ENCODE results near the gene KIAA1755. TPM values are rescaled to one million over a fixed set of nuclear protein-coding genes. Genes with fewer than 3 reads are reported as not detected.
A peak's percentile ranks its signal among the peaks of the same experiment; 100 is the strongest.
"Not testable (repeated sequence)": the region's sequence is repeated elsewhere in the genome, so short reads cannot be mapped to it uniquely, and the experiment has no call there.

The KIAA1755 gene
- total RNA-seq, 1 donor from 2014 or later, result not detected

- Mint-ChIP-seq H3K27ac (no peak overlapping the region), H3K9me3 (peaks cover 5% of the 10 kb centered on the region), H3K36me3 (ENCODE audit: low read depth) (no peaks in the 10 kb centered on the region), H3K27me3 (no peaks in the 10 kb centered on the region), H3K4me3 (no peak overlapping the region), H3K4me1 (no peaks in the 10 kb centered on the region)
- intact Hi-C loops (cut with micrococcal nuclease), result no loop called here
- no peak for DNase-seq
These were observed 12.4 kb downstream of the KIAA1755 start for GRCh38 chr20:38248133-38248532.

- H3K9me3 Mint-ChIP-seq; intact Hi-C loops (cut with micrococcal nuclease); H3K27ac Mint-ChIP-seq; H3K27me3 Mint-ChIP-seq; H3K4me1 Mint-ChIP-seq; DNase-seq; H3K4me3 Mint-ChIP-seq; H3K36me3 Mint-ChIP-seq (ENCODE audit: low read depth): not testable (repeated sequence)
These were observed 12.8 kb downstream of the KIAA1755 start for GRCh38 chr20:38247725-38248124.

- Mint-ChIP-seq H3K27me3 (no peaks in the 10 kb centered on the region), H3K36me3 (ENCODE audit: low read depth) (peaks cover 3% of the 10 kb centered on the region), H3K9me3 (peaks cover 8% of the 10 kb centered on the region), H3K4me3 (no peak overlapping the region), H3K4me1 (no peaks in the 10 kb centered on the region), H3K27ac (no peak overlapping the region)
- intact Hi-C loops (cut with micrococcal nuclease), result no loop called here
- DNase-seq, result no peak
These were observed 13.4 kb downstream of the KIAA1755 start for GRCh38 chr20:38247166-38247509.

GRCh38 chr20:38246357-38247165, 14.0 kb downstream of the KIAA1755 start:
- Mint-ChIP-seq H3K27me3 (no peaks in the 10 kb centered on the region), H3K36me3 (ENCODE audit: low read depth) (peaks cover 3% of the 10 kb centered on the region), H3K27ac (no peak overlapping the region)

GRCh38 chr20:38245753-38246152, 14.8 kb downstream of the KIAA1755 start:
- Mint-ChIP-seq H3K27ac (no peak overlapping the region), H3K9me3 (peaks cover 8% of the 10 kb centered on the region), H3K27me3 (no peaks in the 10 kb centered on the region), H3K4me3 (no peak overlapping the region), H3K4me1 (no peaks in the 10 kb centered on the region), H3K36me3 (ENCODE audit: low read depth) (peaks cover 3% of the 10 kb centered on the region)
- DNase-seq, result no peak
- intact Hi-C loops (cut with micrococcal nuclease), result no loop called here

More at GRCh38 chr20:38246357-38247165, 14.0 kb downstream of the KIAA1755 start:
- Mint-ChIP-seq H3K9me3 (peaks cover 8% of the 10 kb centered on the region), H3K4me1 (no peaks in the 10 kb centered on the region), H3K4me3 (no peak overlapping the region)
- no peak for DNase-seq
- intact Hi-C loops (cut with micrococcal nuclease), result no loop called here

- DNase-seq, result no peak
- H3K27ac Mint-ChIP-seq, result no peak overlapping the region
- H3K4me3 Mint-ChIP-seq, result no peak overlapping the region
- peaks cover 1% of the 10 kb centered on the region for H3K27me3 Mint-ChIP-seq
- peaks cover 3% of the 10 kb centered on the region for H3K36me3 Mint-ChIP-seq (ENCODE audit: low read depth)
- intact Hi-C loops (cut with micrococcal nuclease), result no loop called here
- H3K9me3 Mint-ChIP-seq, result peaks cover 15% of the 10 kb centered on the region
- no peaks in the 10 kb centered on the region for H3K4me1 Mint-ChIP-seq
These were observed 16.9 kb downstream of the KIAA1755 start for GRCh38 chr20:38243709-38244020.

GRCh38 chr20:38242848-38243708, 17.5 kb downstream of the KIAA1755 start:
- peaks cover 3% of the 10 kb centered on the region for H3K36me3 Mint-ChIP-seq (ENCODE audit: low read depth)
- no peaks in the 10 kb centered on the region for H3K4me1 Mint-ChIP-seq
- DNase-seq, result peak; percentile 67
- H3K27me3 Mint-ChIP-seq, result peaks cover 1% of the 10 kb centered on the region
- intact Hi-C loops (cut with micrococcal nuclease), result no loop called here
- peaks cover 15% of the 10 kb centered on the region for H3K9me3 Mint-ChIP-seq
- no peak overlapping the region for H3K4me3 Mint-ChIP-seq
- no peak overlapping the region for H3K27ac Mint-ChIP-seq

- H3K4me3 Mint-ChIP-seq, result no peak overlapping the region
These were observed 19.3 kb downstream of the KIAA1755 start for GRCh38 chr20:38241201-38241600.

GRCh38 chr20:38239441-38239840, 21.1 kb downstream of the KIAA1755 start:
- intact Hi-C loops (cut with micrococcal nuclease), result no loop called here
- H3K27ac Mint-ChIP-seq, result no peak overlapping the region
- no peak overlapping the region for H3K4me3 Mint-ChIP-seq
- DNase-seq, result no peak
- H3K27me3 Mint-ChIP-seq, result peaks cover 1% of the 10 kb centered on the region
- no peaks in the 10 kb centered on the region for H3K4me1 Mint-ChIP-seq
- H3K9me3 Mint-ChIP-seq, result peaks cover 15% of the 10 kb centered on the region
- peaks cover 3% of the 10 kb centered on the region for H3K36me3 Mint-ChIP-seq (ENCODE audit: low read depth)

More at GRCh38 chr20:38241201-38241600, 19.3 kb downstream of the KIAA1755 start:
- intact Hi-C loops (cut with micrococcal nuclease), result no loop called here
- DNase-seq, result no peak
- peaks cover 3% of the 10 kb centered on the region for H3K36me3 Mint-ChIP-seq (ENCODE audit: low read depth)
- peaks cover 15% of the 10 kb centered on the region for H3K9me3 Mint-ChIP-seq
- peaks cover 1% of the 10 kb centered on the region for H3K27me3 Mint-ChIP-seq
- H3K4me1 Mint-ChIP-seq, result no peaks in the 10 kb centered on the region
- H3K27ac Mint-ChIP-seq, result no peak overlapping the region

- intact Hi-C loops (cut with micrococcal nuclease), result no loop called here
These were observed 21.7 kb downstream of the KIAA1755 start for GRCh38 chr20:38238829-38239228.

GRCh38 chr20:38237381-38237780, 23.2 kb downstream of the KIAA1755 start:
- H3K4me1 Mint-ChIP-seq, result no peaks in the 10 kb centered on the region
- peaks cover 2% of the 10 kb centered on the region for H3K36me3 Mint-ChIP-seq (ENCODE audit: low read depth)
- no peak for DNase-seq
- intact Hi-C loops (cut with micrococcal nuclease), result no loop called here
- H3K4me3 Mint-ChIP-seq, result no peak overlapping the region
- H3K27me3 Mint-ChIP-seq, result peaks cover 1% of the 10 kb centered on the region
- peaks cover 7% of the 10 kb centered on the region for H3K9me3 Mint-ChIP-seq
- H3K27ac Mint-ChIP-seq, result no peak overlapping the region

More at GRCh38 chr20:38238829-38239228, 21.7 kb downstream of the KIAA1755 start:
- Mint-ChIP-seq H3K4me3 (no peak overlapping the region), H3K36me3 (ENCODE audit: low read depth) (peaks cover 3% of the 10 kb centered on the region), H3K4me1 (no peaks in the 10 kb centered on the region), H3K9me3 (peaks cover 15% of the 10 kb centered on the region), H3K27ac (no peak overlapping the region), H3K27me3 (peaks cover 1% of the 10 kb centered on the region)
- no peak for DNase-seq

- H3K27ac Mint-ChIP-seq, result no peak overlapping the region
- H3K9me3 Mint-ChIP-seq, result no peaks in the 10 kb centered on the region
- intact Hi-C loops (cut with micrococcal nuclease), result no loop called here
- H3K4me3 Mint-ChIP-seq, result no peak overlapping the region
- no peak for DNase-seq
- peaks cover 2% of the 10 kb centered on the region for H3K27me3 Mint-ChIP-seq
- no peaks in the 10 kb centered on the region for H3K36me3 Mint-ChIP-seq (ENCODE audit: low read depth)
- peaks cover 1% of the 10 kb centered on the region for H3K4me1 Mint-ChIP-seq
These were observed 28.9 kb downstream of the KIAA1755 start for GRCh38 chr20:38231531-38232121.

GRCh38 chr20:38230957-38231526, 29.5 kb downstream of the KIAA1755 start:
- no peaks in the 10 kb centered on the region for H3K36me3 Mint-ChIP-seq (ENCODE audit: low read depth)
- peaks cover 1% of the 10 kb centered on the region for H3K4me1 Mint-ChIP-seq
- no peaks in the 10 kb centered on the region for H3K9me3 Mint-ChIP-seq
- no peak for DNase-seq
- H3K27me3 Mint-ChIP-seq, result peaks cover 2% of the 10 kb centered on the region
- intact Hi-C loops (cut with micrococcal nuclease), result no loop called here
- H3K27ac Mint-ChIP-seq, result no peak overlapping the region
- no peak overlapping the region for H3K4me3 Mint-ChIP-seq

- Mint-ChIP-seq H3K4me1 (peaks cover 1% of the 10 kb centered on the region), H3K9me3 (no peaks in the 10 kb centered on the region), H3K36me3 (ENCODE audit: low read depth) (no peaks in the 10 kb centered on the region), H3K27me3 (peaks cover 2% of the 10 kb centered on the region), H3K4me3 (no peak overlapping the region), H3K27ac (no peak overlapping the region)
- intact Hi-C loops (cut with micrococcal nuclease), result no loop called here
- no peak for DNase-seq
These were observed 30.3 kb downstream of the KIAA1755 start for GRCh38 chr20:38230253-38230551.

Data from activated CD4-positive, alpha-beta T cell treated with anti-CD3 and anti-CD28 coated beads, Interleukin-2, amount 10 ng/mL, durations not matched to agents 24 days and 14 days (primary cell).